HT1080 (cell line): ENCODE data around the gene TMEM61. TPM values are rescaled to one million over a fixed set of nuclear protein-coding genes. Genes with fewer than 3 reads are reported as not detected.
"Not testable (repeated sequence)": the region's sequence is repeated elsewhere in the genome, so short reads cannot be mapped to it uniquely, and the experiment has no call there.

ENCODE experiments used
- DNase-seq: peaks from one replicate; pipeline ENCODE4 v3.0.0-alpha.2; 2015; ENCODE audit warnings: low read depth
- total RNA-seq: library from RNA; depleted of rRNA; stranded (reverse); fragments of >200 nt; shearing (Covaris generic); gene quantifications from 2 replicates; pipeline ENCODE4 v1.2.3, GENCODE V29; 2014

TMEM61 gene
- total RNA-seq, 1 experiment from 2014 or later: not detected

GRCh38 chr1:55000110-55001085 is 20.0 kb downstream of the TMEM61 start:
- DNase-seq: no peak

- DNase-seq: no peak
Observed at GRCh38 chr1:55001311-55001710, 20.9 kb downstream of the TMEM61 start.

- DNase-seq: no peak
Observed at GRCh38 chr1:55002686-55003085, 22.3 kb downstream of the TMEM61 start.

GRCh38 chr1:55005351-55006140 is 25.1 kb downstream of the TMEM61 start:
- DNase-seq: no peak

- DNase-seq: no peak
Observed at GRCh38 chr1:55006931-55007330, 26.5 kb downstream of the TMEM61 start.

- DNase-seq: peak; percentile 78
Observed at GRCh38 chr1:55007625-55008024, 27.2 kb downstream of the TMEM61 start.

GRCh38 chr1:55010194-55010886 is 29.9 kb downstream of the TMEM61 start:
- no peak for DNase-seq

GRCh38 chr1:55010887-55011217 is 30.4 kb downstream of the TMEM61 start:
- DNase-seq: no peak

- DNase-seq: no peak
Observed at GRCh38 chr1:55012661-55013060, 32.2 kb downstream of the TMEM61 start.

GRCh38 chr1:55015123-55015522 is 34.7 kb downstream of the TMEM61 start:
- DNase-seq: no peak

GRCh38 chr1:55015731-55016620 is 35.5 kb downstream of the TMEM61 start:
- no peak for DNase-seq

- DNase-seq: no peak
Observed at GRCh38 chr1:55018395-55018794, 38.0 kb downstream of the TMEM61 start.

GRCh38 chr1:55021942-55022546 is 41.6 kb downstream of the TMEM61 start:
- DNase-seq: peak; percentile 93

GRCh38 chr1:55024163-55024562 is 43.7 kb downstream of the TMEM61 start:
- DNase-seq: not testable (repeated sequence)

GRCh38 chr1:55026682-55027081 is 46.3 kb downstream of the TMEM61 start:
- not testable (repeated sequence) for DNase-seq

- DNase-seq: not testable (repeated sequence)
Observed at GRCh38 chr1:55031098-55031497, 50.7 kb downstream of the TMEM61 start.

GRCh38 chr1:55033265-55033614 is 52.8 kb downstream of the TMEM61 start:
- no peak for DNase-seq

- DNase-seq: no peak
Observed at GRCh38 chr1:55034476-55035133, 54.2 kb downstream of the TMEM61 start.

- DNase-seq: no peak
Observed at GRCh38 chr1:55035904-55036303, 55.5 kb downstream of the TMEM61 start.
